ENCODE results near the gene LILRB4.
"Not testable (repeated sequence)": the region's sequence is repeated elsewhere in the genome, so short reads cannot be mapped to it uniquely, and the experiment has no call there.

Gene LILRB4

GRCh38 chr19:54650108-54650655 lies 12.6 kb upstream of the LILRB4 start:
- DNase-seq: no peak

DNA sequence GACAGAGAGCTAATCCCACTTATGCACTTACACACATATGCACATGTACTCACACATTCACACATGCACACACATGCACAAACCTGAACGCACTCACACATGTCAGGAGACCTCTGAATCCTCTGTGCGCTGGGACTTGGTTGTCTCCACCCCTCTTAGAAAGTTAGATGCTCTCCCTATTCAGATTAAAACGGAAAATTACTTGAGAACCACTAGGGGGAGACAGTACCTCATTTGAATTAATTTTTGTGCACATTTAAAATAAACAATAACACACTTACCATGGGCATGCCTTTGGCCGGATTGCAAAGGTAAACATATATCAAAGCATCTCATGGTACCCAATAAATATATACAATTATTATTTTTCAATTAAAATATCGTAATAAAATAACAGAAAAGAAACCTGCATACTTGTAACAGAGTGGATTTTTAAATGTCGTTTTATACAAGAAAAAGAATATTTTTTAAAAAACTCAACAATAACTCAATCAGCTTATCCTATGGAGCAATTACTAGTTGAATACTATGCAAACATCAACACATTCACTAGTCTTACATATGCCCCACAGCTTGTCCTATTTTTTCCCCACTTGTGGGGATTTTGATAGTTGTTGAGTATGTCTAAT lies 9.5 kb upstream of the LILRB4 start:
- peak; percentile 21 for DNase-seq

DNA sequence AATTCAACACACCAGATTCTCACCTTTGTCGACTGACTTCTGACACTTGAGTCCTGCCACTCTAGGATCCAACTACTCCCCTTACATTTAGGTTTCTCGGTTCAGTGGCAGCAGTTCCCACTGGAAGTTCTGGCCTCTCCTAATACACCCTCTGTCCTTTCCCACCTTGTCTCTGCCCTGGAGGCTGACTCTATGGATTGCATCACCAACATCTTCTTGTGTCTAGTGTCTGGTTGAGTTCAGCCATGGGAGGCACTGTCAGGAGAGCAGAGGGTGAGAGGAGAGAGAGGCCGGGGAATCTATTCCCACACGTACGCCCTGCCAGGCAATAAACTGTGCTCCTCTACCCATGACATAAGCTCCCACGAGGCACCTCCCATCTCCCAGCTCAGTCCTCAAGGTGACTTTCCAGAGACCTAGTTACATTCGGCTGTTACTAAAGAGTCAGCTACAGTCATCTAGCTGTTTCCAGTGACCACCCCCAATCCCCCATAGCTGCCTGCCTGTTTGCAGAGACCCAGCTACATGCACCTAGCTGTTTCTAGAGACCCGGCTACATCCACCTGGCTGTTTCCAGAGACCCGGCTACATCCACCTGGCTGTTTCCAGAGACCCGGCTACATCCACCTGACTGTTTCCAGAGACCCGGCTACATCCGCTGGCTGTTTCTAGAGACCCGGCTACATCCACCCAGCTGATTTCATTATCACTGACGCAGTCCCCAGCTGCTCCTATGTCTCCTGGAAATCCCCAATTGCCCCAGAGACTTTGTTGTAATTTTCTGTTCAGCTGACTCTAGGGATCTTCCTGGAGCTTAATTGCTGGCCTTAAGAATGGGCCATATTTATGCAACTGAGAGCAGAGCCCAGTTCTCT lies 8.1 kb upstream of the LILRB4 start:
- DNase-seq: peak; percentile 25

- DNase-seq: no peak
These were observed 3.5 kb upstream of the LILRB4 start for GRCh38 chr19:54659300-54659699.

DNA sequence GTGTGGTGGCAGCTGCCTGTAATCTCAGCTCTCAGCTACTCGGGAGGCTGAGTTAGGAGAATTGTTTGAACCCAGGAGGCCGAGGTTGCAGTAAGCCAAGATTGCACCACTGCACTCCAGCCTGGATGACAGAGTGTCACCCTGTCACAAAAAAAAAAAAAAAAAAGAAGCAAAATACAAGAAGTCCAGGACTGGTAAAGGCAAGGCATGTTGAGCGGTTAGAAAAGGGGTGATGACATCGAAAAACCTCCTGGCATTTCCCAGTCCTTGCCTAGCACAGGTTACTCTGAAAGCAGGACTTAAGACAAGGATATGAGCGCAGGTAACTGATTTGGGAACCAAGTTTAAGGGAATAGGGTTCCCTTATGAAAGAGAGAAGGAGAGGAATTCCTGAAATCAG lies 2.5 kb upstream of the LILRB4 start:
- no peak for DNase-seq

DNA sequence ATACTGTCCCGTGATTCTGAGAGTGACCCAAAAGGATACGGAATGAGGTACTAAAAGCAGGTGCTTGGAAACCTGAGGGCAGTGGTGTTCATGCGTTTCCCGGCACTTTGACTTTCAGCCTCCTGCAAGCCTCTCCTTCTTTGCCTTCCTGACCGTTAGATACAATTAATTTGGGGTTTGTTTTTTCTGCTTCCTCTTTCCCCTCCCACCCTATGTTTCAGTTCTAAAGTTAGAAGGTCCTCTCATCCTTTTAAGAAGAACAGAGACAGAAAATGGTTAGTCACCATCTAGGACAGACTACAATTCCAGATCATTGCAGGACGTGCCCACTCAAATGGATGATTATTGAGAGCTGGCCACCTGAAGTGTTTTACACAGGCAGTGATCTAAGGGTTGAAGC lies 1.8 kb upstream of the LILRB4 start:
- no peak for DNase-seq

- no peak for DNase-seq
These were observed 821 bp upstream of the LILRB4 start for GRCh38 chr19:54661846-54662481.

GRCh38 chr19:54665530-54665929 lies 2.7 kb downstream of the LILRB4 start:
- DNase-seq: no peak

DNA sequence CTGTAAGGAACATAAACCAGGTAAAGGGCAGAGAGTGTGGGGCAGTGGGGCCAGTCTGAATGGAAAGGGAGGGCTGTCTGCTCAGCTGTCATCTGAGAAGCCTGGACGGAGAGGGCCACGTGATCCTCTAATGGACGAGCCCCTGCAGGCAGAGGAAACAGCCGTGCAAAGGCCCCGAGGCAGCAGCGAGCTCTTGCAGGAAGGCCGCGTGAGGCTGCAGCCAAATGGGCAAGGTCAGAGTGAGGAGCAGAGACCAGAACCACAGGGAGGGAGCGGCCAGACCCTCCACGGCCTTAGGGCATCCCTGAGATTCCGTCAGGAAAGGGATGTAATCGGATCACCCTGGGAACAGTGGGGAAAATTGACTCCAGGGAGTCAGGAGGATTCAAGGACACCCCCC lies 4.4 kb downstream of the LILRB4 start:
- DNase-seq: no peak

GRCh38 chr19:54668353-54668752 lies 5.6 kb downstream of the LILRB4 start:
- DNase-seq: no peak

DNA sequence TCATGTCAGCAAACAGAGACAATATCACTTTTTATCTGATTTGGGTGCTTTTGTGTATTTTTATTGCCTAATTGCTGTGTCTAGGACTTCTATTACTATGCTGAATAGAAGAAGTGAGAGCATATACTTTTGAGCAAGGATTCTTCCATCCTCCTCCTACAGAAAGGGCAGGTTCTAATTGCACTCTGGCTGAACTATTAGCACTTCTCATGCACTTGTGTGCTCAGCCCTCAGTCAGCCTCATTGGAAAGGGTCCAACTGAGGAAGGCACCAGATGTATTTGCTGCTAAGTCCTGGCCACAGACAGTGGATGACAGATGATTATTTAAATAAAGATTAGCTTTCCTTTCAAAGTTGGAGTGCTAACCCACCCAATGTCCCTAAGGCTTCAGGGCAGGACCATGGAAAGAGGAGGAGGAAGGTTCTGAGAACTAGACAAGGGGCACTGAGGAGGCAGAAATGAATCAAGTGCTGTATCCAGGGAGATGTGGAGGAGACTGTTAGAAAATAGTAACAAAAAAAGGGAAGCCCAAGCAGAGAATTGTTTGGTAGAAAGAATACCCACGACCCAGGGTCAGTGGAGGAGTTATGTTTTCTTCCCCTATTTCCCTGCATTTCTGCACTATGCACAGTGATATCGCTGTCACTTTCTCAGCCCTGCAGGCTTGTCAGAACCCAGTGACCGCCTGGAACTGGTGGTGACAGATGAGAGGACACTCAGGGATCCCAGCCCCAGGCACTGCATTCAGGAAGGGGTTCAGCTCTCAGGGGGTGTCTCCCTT lies 8.0 kb downstream of the LILRB4 start:
- DNase-seq: no peak

- DNase-seq: no peak
These were observed 10.4 kb downstream of the LILRB4 start for GRCh38 chr19:54673222-54673621.

DNA sequence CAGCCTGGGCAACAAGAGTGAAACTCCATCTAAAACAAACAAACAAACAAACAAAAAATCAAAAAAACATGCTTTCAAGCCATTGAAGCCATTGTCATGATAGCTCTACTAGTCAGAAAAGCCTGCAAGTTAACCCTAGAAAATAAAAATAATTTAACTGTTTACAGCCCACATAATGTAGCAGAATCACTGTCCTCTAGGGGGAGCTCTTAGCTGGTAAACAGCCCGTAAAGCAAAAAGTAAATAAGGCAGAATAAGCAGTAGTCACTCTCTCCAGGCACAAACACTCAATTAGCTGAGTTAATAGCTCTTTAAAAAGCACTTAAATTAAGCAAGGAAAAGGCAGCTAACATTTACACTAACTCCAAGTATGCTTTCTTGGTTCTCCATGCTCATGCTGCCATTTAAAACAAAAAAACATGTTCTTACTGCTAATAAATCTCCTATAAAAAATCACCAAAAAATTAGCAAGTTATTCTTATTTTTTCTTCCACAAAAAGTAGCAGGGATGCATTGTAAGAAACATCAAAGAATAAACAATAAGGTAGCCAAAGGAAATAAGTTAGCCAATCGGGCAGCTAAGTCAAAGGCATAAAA lies 11.3 kb downstream of the LILRB4 start:
- peak; percentile 35 for DNase-seq

DNA sequence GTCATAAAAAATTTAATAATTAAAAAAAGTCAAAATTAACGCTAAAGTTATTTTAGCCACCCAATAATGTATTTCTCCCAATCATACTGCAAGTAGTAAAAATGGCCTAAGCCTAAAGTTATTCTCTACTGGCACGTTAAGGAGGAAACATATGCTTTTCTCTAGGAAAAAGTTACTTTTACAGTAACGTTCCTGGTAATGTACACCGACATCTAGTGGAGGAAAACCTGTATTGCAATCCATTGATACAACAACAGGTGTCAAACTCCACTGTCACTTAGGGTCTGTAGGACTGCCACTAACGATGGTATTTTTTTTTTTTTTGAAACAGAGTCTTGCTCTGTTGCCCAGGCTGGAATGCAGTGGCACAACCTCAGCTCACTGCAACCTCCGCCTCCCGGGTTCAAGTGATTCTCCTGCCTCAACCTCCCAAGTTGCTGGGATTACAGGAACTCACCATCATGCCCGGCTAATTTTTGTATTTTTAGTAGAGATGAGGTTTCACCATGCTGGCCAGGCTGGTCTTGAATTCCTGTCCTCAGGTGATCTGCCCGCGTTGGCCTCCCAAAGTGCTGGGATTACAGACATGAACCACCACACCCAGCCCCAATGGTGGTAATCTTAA lies 13.5 kb downstream of the LILRB4 start:
- peak; percentile 46 for DNase-seq

DNA sequence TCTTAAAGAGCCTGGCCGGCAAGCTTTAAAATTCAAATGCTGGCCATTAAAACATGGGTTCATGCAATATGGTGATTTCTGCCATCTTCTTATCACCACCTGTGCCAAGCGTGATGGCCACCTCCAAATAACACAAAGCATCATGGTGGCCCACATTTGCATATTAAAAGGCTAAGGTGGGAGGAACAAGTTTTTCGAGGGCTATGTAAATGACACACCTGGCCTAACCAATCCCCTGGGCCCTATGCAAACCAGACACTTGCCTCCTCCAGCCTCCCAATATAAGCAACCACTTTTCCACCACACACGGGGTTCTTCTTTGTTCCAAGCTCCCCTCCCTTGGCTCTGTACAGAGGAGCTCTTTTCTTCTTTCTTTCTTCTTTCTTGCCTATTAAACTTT lies 14.4 kb downstream of the LILRB4 start:
- no peak for DNase-seq

- DNase-seq: not testable (repeated sequence)
These were observed 18.8 kb downstream of the LILRB4 start for GRCh38 chr19:54681596-54681995.

DNA sequence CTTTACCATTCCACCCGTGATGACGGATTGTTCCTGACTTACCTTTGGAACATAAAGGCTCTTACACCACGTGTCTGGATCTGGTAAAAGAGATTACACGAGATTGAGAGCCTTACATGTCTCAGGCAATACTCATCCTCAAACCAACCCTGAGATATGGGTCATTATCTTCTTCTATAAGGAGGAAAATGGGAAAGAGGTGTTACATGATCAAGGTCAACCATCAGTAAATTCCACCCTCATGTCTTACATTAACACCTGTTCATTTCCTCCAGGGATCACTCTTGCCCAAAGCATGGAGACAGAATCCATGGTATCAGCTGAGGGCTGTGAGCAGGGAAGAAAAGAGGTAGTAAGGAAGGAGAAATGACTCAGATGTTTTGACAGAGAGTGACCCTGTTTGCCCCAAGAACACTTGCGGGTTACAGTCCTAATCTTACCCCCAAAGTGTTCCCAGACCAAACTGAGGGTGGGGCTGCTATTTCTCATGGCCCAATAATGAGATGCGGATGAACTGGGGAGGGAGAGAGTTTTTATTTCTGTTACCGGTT lies 19.6 kb downstream of the LILRB4 start:
- DNase-seq: no peak

DNA sequence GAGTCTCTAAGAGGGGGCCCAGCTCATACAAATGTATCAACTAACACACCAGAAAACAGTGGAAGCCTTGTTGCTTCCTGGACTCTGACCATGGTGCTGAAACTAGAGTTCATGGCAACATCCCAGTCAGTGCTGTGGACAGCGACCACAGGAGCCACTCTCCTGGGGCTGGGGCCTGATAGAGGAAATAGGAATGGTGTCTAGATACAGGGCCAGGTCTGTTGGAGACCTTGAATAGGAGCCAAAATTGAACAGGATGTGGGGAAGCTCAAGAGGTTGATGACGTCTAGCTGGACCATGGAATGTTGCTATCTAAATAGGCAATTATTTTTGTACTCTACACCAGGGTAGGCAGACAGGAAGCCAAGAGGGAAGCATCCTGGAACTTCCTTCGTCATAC lies 21.7 kb downstream of the LILRB4 start:
- no peak for DNase-seq

DNA sequence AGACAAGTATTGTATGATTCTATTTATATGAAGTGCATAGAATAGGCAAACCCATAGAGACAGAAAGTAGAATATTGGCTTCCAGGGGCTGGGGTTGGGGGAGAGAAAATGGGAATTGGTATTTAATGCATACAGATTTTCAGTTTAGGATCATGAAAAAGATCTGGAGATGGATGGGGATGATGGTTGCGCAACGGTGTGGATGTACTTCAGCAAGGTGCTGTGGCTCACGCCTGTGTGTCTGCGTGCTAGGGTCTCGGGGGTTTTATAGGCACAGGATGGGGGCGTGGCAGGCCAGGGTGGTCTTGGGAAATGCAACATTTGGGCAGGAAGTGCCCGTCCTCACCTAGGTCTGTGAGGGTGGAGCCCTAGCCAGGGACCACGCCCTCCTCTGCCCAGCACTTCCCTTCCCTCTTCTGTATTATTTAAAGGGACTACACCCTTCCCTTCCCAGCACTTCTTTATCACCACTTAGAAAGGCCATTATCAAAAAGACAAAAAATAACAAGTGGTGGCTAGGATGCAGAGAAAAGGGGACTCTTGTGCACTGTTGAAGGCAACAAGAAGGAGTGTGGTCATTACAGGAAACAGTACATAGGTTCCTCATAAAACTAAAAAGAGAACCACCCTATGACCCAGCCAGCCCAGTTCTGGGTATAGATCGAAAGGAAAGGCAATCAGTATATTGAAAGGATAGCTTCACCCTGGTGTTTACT lies 29.0 kb downstream of the LILRB4 start:
- DNase-seq: no peak

DNA sequence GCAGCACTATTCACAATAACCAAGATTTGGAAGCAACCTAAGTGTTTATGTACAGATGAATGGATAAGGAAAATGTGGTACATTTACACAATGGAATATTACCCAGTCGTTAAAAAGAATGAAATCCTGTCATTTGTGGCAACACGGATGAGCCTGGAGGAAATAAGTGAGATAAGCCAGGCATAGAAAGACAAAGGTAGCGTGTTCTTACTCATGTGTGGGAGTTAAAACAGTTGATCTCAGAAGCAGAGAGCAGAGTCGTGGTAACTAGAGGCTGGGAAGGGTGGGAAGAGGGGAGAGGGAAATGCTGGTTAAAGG lies 29.5 kb downstream of the LILRB4 start:
- DNase-seq: no peak

DNA sequence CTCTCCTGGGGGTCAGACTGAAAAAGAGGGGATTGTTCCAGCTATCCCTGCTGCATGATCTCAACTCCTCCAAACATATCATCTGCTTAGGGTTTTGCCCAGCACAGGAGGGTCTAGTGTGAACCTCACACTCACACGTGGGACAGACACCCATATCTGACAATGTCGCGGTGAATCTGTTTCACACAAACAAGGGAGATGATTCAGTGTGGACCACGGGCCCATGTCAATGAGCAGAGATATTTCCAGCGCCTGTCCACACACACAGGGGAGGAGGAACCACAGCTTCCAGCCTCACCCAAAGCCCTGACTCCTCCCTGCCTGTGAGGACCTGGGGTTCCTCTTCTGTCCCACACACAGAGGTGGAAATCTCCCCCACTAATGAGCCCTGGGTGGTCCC lies 31.9 kb downstream of the LILRB4 start:
- DNase-seq: no peak

Measured in NCI-H2171 treated with DMSO at 0.1 percent for 48 hours (cell line).